Measurements from ENCODE around the gene ETV1.
"Not testable (repeated sequence)": the region's sequence is repeated elsewhere in the genome, so short reads cannot be mapped to it uniquely, and the experiment has no call there.

ETV1 gene

DNA sequence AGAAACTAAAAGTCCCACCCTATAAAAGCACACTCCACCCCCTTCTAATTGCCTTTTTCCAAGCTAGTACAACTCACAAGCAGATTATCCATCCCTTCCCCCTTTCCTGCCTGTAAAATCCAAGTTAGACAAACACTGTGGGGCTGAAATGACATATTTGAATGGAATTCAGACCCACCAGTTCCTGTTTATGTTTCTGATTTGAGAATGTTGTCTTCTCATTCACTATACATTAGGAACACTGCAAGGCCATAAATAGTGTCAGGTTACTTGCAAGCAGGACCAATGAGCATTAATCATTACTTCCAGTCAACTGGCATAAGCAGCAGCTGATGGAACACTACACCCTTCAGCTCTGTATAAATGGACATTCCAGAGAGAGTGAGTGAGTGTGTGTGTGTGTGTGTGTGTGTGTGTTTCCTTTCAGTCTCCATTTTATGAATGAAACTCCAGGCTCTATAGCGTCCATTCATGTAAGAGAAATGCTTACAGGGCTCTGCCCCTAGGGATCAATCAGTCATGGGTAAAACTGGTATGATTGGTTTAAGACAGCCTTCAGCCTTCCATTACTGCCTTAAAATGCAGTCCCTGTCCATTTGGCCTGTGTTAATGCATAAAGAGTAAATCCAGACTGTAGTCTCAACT lies 69.3 kb downstream of the ETV1 start:
- DNase-seq: no peak

DNA sequence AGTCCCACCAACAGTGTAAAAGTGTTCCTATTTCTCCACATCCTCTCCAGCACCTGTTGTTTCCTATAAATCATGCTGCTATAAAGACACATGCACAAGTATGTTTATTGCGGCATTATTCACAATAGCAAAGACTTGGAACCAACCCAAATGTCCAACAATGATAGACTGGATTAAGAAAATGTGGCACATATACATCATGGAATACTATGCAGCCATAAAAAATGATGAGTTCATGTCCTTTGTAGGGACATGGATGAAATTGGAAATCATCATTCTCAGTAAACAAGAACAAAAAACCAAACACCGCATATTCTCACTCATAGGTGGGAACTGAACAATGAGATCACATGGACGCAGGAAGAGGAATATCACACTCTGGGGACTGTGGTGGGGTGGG lies 71.1 kb downstream of the ETV1 start:
- not testable (repeated sequence) for DNase-seq

DNA sequence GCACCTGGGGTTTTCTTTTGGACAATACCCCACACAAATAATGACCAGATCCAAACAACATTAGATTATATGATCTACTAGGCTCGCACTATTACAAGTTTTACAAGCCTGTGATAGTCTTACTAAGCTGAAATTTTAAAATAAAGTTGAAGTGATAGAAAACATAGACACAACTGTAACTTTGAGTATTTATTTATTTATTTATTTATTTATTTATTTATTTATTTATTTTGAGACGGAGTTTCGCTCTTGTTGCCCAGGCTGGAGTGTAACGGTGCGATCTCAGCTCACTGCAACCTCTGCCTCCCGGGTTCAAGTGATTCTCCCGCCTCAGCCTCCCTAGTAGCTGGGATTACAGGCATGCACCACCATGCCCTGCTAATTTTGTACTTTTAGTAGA lies 72.4 kb downstream of the ETV1 start:
- not testable (repeated sequence) for DNase-seq

DNA sequence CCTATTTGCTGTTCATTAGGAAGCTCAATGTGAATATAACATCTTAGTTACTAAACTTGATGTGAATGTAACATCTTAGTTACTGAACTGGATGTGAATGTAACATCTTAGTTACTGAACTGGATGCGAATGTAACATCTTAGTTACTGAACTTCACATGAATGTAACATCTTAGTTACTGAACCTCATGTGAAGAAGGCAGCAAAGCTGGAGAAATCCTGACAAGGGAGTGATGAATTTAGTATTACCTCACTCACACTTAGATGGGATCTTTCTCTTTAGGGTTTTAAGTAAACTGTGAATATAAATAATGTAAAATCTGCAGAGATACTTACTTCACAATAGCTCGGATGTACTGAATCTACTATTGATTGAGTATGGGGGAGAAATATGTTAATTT lies 73.6 kb downstream of the ETV1 start:
- no peak for DNase-seq

DNA sequence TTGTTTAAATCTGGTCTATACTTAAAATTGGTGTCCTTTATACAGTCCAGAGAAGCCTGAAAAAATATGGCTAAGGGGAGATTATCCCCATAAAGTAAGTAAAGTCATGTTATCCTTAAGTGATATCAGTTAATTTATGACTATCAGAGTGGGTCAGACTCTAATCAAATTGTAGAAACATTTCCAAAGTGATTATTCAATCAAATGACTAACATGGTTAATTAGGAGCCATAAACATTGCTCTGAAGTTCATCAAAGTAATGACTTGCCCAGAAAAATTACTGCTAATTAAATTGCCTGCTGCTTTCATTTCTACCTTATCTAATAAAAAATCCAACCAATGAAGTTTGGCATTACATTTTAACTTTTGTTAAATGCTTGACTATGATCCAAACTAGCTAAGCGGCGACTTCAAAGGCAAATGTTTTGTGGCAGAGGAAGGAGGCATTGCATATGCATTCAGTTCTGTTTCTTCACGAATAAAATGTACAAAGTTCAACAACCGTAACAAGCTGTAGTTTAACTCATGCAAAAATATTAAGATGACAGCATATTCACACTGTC lies 76.7 kb downstream of the ETV1 start:
- DNase-seq: no peak

DNA sequence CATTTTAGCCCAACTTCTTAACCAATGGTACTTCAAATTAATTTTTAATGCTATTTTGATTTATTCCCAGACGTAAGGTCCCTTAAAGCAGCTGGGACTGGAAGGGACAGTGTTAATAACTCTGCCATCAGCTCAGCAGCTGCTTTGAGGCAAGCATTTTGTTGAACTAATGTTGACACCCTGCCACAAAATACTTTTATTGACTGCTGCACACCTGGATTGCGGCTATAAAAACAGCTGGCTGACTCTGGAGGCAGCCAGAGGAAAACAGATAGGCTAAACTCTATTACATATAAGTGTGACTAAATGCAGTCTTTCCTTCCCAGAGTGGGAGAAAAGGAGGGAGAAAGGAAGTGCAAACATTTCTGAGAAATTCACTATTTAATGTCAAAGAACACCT lies 77.6 kb downstream of the ETV1 start:
- no peak for DNase-seq

DNA sequence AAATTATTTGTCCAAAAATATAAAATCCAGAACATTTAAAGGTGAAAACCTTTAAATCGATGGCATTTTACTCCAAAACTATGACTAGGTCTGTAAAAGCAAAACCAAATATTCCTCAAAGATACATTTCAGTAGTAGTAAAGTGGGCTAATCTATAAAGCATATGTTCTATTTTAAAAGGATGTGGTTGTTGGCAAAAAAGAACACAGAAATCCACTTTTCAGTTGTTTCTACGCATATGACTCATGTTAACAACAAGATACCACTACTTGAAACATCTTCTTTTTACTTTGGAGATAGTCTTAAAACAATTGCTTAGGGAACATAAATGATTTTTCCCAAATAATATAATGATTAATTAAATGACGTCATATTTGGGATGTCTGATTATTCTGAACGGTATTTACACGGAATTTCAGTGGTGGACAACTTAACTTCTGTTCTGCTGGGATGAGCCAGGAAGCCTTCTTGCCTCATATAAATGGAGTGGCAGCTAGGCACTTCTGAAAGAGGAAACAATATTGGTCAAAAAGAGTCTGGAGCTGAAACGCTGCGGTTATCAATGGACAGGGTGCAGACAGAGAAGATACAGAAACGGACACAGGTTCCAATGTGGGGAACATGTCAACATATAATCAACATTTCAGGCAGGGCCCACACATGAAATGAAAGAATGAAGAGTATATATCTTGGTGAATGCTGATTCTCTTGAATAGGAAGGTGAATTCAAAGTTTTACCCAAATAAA lies 78.5 kb downstream of the ETV1 start:
- DNase-seq: peak; percentile 12

DNA sequence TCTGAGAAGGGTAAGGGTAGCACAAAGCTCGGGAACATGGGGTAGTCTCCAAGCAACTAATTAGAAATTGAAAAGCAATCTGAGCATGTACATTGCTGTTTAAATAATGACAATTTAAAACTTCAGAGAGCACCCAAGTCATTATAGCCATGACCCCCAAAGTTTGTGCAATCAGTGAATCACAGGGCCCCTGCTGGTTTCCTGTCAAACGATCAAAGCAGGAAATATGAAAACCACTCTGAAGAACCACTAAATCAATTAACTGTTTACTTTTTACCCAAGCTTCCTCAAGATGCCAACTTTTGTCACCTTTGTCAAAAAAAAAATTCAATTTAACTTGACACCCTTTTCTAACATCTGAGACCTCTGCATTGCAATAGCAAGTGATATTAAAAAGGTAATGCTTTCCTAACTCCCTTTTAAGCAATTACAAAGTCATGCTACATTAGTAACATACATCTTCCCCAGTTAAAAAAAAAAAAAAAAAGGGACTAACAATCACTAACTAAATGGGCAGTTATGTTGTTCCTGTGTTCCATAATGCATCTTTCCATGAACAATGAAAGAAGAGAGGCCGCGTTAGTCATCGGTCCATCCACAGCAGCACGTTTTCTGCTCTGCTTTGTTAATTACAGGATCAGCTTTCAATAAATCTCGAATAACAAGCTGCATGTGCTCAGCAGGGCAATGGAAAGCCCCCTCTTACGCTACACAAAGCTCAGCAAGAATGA lies 80.6 kb downstream of the ETV1 start:
- DNase-seq: peak; percentile 42

DNA sequence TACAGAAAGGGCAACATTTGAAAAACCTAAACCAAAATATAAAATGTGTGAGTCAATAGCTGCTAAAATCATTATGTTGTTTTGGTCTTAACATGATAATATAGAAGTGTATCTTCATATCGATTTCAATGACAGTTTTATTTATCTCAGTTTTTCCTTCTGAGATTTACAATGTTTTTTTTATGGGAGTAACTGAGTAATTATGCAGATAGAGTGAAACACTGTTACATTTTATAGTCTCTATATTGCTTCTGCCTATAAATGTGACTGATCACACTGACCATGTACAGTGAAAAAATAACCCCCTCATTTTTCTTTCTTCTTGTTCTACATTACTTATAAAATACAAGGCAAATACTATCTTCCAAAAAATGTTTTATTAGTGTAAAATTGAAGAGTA lies 81.6 kb downstream of the ETV1 start:
- DNase-seq: no peak

DNA sequence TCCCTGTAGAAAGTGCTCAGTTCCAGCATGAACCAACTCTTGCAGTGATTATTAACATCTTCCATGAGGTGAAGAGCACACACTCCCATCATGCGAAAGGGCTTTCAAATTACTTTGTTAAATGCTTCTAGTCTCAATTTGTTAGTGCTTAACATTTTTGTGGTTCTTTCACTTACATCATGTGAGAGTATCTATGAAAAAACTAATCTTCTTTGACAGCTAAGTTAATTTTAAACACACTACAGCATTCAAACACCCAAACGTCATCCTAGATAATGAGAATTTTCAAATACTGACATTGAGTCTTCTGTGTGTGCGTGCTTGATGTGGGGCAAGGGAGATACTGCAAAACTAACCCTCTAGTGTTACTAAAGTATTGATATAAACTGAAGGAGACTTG lies 84.8 kb downstream of the ETV1 start:
- no peak for DNase-seq

DNA sequence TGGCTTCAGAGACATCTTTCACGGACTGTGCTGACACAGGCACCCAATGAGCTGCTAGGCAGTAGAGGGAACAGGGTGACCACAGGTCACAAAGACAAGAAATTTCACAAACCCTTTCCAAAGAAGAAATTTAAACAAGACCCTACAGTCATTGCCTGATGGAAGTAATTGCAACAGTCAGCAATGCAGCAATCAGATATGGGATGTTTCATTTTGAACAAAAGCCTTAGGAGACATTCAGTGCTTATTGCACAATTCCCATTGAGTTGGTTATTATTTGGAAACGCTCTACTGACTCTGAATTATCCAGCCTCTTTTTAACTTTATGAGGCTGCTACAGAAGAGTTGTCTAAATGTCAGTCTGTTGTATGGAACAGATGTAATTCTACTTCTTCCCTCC lies 85.5 kb downstream of the ETV1 start:
- no peak for DNase-seq

DNA sequence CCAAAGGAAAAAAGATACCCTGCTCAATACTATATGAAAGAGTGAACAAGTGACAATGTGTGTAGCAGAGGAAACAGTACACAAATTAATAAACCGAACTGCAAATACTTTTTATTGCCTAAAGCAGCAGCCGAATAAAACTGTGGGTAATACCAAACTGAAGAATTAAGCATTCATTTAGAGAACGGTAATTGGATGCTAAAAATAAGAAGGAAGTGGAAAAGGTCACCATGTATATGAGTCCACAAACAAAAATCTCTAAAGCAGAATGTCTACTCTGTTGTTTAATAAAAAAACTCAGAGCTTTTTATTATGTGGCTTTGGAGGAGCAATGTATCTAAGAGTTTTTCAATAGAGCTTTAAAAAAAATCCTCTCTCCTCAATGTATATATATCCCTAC lies 87.9 kb downstream of the ETV1 start:
- DNase-seq: no peak

DNA sequence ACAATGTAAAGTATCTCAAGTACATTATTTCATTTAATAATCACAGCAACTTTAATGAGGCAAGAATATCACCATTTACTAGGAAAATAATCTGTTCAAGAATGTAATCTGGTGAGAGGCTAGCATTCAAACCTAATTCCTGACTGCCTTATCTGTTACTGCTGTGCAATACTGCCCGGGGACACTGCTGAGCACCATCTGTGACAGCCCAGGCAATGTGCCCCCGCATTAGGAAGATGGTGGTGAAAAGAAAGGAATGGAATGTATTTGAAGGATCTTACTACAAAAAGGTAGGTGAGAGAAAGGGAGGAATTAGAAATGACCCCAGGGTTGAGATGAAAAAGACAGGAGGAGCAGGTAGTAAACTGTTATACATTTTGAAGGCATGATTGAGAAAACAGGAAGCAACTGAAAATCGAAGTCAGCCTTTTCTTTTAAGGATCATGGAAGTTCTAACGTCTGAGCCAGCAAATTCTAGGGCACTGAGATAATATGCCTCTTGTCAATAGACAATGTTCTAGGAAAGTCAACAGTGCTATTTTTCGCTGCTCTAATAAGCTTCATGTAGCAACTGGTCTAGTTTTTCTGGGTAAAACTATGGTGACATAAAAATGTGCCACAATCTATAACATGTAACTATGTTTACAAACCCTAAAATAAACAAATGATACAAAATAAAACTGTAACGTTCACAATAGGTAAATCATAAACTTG lies 90.4 kb downstream of the ETV1 start:
- DNase-seq: no peak

DNA sequence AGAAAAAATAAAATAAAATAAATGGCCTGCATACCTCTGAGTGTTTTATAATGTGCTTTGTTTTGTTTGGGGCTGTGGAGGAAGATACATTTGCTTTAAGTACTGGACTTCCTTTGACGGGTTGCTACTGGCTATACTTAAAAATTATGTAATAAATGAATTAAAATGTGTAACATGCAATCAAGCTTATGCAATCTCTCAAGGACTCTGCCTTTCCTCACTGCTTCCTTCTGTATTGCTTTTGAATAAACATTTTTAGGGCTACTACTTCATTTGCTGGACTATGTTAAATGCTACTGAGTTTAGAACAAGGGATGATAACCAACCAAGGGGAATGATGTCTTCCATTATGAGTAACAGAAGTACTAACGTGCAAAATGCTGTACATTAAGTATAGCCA lies 91.6 kb downstream of the ETV1 start:
- no peak for DNase-seq

DNA sequence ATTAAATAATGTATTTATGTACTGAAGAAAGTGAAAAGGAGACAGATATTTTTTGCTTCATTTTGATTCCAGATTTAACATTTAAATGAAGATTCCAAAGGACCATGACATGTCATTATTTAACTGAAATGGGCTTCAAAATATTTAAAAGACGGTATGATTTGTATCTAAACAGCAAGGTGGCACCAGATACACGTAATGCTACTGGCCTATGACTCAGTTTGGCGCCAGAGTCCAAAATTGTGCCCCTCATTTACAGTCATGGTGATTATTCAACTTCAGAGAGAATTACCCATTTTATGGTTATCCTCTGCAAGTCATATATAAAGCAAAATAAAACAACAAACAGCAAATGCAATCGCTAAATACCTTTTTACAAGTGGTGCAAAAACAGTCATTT lies 94.5 kb downstream of the ETV1 start:
- no peak for DNase-seq

DNA sequence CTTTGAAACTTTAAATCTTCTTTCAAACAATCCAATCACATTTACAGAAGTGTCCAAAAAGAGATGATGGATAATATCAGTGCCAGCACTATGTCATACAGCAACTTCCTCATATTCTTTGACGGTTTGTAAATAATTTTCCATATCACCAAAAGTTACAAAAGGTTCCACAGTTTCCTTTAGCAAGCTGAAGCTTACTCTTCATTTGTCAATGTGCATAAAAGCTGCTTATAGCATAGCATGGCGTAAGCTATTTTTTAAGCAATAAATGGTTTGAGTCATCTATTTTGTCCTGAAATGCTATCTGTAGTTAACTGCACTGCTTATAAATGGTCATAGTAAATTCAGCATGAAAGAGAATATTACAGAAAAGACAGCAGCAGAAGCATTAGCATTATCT lies 95.1 kb downstream of the ETV1 start:
- no peak for DNase-seq

DNA sequence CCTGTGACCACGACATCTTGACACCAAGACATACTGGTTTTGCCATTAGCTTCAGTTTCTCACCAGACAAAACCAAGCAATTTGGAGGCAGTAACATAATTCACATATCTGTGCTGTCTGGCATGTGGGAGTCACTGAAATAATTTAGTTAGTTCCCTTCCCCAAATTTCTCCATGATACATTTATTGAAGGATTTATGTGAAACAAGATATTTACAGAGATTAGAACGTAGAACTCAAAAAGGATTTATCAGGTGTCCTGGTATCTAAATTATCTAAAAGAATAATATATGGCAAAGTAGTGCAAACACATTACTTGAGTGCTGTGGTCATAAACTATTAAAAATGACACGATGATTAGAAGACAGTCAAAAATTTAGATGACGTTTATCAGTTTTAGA lies 98.7 kb downstream of the ETV1 start:
- DNase-seq: no peak

DNA sequence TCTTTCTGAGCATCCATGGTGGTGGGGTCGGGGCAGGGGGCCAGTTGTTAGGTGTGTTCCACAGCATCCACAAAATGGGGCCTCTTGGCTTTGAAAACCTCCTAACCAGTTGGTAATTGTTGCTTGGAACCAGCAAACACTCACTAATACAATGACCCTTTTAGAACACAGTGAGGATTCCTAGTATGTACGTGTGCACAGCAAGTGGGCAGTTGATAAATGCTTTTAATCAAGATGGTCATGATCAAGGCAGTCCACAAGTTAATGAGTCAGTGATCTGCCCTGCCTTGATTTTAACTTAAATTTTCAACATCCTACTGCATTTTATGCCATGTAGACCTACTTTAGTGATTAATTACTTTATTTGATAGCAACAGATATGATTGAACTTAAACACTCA lies 103.1 kb downstream of the ETV1 start:
- DNase-seq: no peak

DNA sequence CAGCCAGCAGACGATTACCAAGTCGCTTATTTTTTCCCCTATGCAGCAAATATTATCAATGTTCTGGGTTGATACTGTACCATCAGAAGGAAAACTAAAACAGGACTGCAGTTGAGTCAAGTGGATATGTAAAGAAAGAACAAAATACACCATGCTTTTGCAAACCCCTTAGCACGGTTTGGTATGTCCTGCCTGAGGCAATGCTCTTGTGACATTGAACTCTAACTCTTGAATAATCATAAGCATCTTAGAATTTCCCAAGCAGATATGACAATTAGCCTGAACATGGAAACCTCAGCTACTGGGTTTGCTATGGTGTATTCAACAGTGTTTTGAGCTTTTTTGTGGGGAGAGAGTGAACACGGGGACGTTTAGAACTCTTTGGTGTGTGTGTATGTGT lies 107.4 kb downstream of the ETV1 start:
- no peak for DNase-seq

DNA sequence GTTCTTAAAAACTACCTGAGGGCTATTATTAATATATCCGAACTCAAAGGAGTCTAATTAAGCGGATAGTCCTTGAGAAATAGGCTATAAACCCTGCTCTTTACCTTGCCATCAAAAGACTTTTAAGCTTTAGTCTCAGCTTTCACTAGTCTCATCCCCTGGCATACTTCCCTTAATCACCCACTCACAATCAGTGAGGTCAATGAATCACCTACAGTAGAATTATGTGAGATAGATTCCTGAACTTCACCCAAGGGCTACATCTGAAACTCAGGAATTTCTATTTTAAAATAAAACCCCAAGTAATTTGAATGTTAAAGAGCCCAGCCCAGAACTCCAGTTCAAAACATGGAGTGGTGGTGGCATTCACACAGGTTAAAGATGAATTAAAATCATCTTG lies 108.7 kb downstream of the ETV1 start:
- no peak for DNase-seq

DNA sequence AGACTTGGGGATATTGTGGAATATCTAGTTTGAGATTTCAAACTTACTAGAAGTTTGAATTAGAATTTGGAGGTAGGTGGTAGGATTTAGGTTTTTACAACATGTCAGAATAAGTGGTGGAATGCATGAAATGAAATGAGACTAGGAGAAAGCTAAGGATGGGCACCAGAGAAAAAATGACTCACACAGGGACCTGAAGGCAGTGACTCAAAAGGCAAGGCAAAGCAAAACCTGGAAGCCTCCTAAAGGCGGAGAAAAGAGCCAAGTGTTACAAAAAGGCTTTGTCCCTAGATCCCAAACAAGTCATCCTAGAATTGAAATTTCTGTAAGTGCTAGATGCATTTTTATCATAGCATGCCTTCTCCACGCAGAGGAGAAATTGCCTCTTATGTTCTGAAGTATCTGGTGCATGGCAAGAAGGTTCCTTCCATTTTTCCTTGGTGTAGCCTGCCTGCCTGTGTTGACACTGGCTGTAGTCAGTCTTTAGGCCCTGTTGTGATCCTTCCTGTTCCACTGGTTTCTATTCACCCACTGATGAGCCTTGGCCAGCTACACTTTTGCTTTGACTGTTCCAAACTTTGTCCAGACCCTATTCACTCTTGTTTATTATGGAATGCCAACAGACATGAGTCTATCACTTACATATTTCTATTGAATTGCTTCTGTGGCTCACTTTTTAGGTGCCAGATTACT lies 109.3 kb downstream of the ETV1 start:
- no peak for DNase-seq

DNA sequence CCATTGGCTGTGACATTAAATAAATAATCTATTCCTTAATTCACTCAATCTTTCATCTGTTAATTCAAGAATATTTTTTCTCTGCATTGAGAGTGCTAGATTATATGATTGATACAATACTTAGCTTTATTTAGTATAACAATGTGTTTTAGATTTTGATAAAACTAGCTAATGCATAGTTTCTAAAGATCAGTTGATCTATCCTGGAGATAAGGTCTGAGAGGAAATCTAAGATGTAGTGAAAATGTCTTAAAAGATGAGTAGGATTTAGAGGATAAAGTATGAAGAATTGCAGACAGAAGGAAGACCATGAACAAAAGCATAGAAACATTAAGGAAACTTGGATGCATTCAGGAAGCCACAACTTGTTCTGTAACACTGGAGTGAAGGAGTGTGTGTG lies 110.3 kb downstream of the ETV1 start:
- DNase-seq: no peak

DNA sequence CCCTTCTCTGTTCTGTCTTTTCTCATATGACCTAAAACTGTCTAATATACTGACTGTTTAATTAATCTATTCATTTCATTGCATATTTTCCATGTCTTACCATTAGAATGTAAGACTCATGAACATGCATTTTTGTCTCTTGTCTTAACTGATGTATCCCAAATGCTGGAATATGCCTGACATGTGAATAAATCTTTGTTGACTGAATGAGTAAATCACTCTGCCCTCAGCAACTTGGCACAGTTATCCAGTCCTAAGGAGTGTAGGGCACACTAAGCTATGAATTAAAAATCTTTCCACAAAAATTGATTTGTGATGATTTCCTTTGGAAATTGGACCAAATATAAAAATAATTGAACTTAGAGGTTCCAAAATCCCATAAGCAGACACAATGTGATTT lies 111.3 kb downstream of the ETV1 start:
- DNase-seq: no peak
